GM18498 (cell line): ENCODE measurements around the gene RALGAPA1.
"Not testable (repeated sequence)": the region's sequence is repeated elsewhere in the genome, so short reads cannot be mapped to it uniquely, and the experiment has no call there.

Source experiments
- ATAC-seq: cut with Tn5 transposase; IDR thresholded peaks from one replicate; pipeline ENCODE4 v1.9.1; 2021; ENCODE audit warnings: mild to moderate bottlenecking, moderate library complexity; ENCODE audit not compliant: unreplicated experiment

Gene RALGAPA1

DNA sequence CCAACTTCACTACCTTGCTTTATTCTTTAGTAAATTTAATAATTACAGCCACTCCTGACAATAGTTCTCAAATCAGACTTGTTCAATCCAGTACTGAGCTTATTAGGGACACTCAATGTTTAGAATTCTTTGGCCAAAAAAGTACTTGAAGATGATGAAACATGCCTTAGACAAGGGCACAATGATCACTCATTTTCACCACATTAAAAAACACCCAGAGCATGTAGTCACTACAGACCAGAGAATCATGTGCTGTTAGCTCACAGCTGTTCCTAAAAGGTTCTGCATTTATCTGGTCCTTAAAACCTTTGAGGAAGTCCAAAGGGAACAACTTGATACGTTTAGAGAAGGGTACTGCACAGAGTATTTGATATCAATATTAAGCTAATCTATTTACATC is 176.4 kb downstream of the RALGAPA1 start:
- ATAC-seq: no peak

DNA sequence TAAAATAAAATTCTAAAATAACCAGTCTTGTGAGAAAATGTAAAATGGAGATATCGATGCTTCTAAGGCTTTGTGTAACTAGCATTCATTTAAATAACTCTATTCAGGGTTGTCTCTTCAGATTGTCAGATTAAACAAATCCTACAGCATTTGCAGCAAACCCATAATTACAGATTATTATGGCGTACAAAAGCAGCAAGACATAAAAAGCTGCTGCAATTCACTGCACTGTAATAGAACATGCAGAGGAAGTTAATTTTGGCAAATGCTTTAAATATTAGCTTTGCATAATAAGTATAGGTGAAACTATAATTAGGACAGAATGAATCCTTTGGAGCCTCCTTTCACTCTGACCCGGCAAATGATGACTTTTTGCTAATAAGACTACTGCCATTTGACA is 176.8 kb downstream of the RALGAPA1 start:
- ATAC-seq: no peak

- ATAC-seq: no peak
Observed at GRCh38 chr14:35631071-35631805, 177.9 kb downstream of the RALGAPA1 start.

- no peak for ATAC-seq
Observed at GRCh38 chr14:35628989-35629388, 180.1 kb downstream of the RALGAPA1 start.

DNA sequence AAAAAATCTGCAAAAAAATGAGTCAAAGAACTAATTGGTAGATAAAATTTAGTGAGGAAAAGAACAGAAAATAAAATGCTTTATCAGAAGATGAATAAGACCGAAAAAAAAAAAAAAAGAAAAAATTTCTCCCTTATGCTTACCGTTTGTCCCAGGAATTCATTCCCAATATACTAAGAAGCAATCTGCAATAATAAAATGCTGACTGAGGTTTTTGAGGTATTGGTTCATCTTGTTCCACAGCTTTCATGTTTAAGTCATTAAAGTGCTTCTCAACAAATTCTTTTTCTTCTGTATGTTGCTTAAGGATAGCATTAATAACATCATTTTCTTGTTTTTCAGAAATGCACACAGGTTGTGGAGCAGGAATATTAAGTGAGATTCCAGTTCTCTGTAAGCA is 182.1 kb downstream of the RALGAPA1 start:
- not testable (repeated sequence) for ATAC-seq

GRCh38 chr14:35621996-35622395 is 187.1 kb downstream of the RALGAPA1 start:
- not testable (repeated sequence) for ATAC-seq

DNA sequence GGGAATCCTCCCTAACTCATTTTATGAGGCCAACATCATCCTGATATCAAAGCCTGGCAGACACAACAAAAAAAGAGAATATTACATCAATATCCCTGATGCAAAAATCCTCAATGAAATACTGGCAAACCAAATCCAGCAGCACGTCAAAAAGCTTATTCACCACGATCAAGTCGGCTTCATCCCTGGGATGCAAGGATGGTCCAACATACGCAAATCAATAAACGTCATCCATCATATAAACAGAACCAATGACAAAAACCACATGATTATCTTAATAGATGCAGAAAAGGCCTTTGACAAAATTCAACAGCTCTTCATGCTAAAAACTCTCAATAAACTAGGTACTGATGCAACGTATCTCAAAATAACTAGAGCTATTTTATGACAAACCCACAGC is 189.1 kb downstream of the RALGAPA1 start:
- not testable (repeated sequence) for ATAC-seq

- ATAC-seq: not testable (repeated sequence)
Observed at GRCh38 chr14:35619461-35619860, 189.6 kb downstream of the RALGAPA1 start.

DNA sequence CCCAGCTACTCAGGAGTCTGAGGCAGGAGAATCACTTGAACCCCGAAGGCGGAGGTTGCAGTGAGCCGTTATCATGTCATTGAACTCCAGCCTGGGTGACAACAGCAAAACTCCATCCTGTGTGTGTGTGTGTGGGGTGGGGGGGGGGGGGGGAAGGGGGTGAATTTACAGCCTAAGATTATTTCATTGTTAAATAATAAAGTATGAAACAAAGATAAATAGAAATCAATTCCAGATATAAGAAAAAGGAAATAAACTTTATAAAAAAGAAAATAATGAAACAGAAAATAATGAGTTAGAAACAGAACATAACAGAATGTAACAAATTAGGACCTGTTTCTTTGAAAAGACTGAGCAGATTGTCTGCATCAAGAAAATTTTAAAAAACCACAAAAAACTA is 191.6 kb downstream of the RALGAPA1 start:
- no peak for ATAC-seq

DNA sequence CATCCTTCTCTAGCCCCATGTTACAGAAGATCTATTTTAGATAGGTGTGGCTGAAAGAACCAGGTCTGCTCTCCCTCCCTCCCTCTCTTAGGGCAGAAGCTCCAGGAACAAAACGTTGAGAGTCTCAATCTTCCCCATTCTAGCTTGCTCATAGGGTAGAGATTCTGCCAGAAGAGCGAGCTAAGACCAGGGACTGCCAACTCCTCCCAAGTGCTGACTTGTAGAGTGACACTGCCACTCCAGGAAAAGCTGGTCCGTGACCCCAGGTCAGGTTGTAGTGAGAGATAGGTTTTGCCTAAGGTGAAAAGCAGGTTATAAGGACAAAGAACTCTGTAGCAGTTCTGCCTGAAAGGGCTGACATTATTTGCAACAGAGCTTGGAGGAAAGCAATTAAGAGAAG is 201.7 kb downstream of the RALGAPA1 start:
- ATAC-seq: no peak

- no peak for ATAC-seq
Observed at GRCh38 chr14:35600253-35600652, 208.8 kb downstream of the RALGAPA1 start.

DNA sequence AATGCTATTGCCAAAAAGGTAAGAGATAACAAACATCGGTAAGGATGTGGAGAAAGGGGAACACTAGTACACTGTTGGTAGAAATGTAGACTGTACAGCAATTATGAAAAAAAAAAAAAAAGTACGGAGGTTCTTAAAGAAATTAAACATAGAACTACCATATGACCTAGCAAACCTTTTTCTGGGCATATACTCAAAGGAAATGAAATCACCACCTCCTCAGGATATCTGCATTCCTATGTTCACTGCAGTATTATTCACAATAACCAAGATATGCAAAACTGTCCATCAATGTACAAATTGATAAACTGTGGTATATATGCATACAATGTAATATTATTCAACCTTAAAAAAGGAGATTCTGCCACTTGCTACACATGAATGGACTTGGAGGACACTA is 214.5 kb downstream of the RALGAPA1 start:
- no peak for ATAC-seq

DNA sequence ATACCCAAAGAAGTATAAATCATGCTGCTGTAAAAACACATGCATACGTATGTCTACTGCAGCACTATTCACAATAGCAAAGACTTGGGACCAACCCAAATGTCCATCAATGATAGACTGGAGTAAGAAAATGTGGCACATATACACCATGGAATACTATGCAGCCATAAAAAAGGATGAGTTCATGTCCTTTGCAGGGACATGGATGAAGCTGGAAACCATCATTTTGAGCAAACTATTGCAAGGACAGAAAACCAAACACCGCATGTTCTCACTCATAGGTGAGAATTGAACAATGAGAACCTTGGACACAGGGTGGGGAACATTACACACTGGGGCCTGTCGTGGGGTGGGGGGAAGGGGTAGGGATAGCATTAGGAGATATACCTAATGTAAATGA is 221.7 kb downstream of the RALGAPA1 start:
- not testable (repeated sequence) for ATAC-seq

GRCh38 chr14:35578639-35579038 is 230.5 kb downstream of the RALGAPA1 start:
- ATAC-seq: no peak

- no peak for ATAC-seq
Observed at GRCh38 chr14:35578135-35578534, 231.0 kb downstream of the RALGAPA1 start.

GRCh38 chr14:35576856-35577255 is 232.2 kb downstream of the RALGAPA1 start:
- no peak for ATAC-seq

- ATAC-seq: no peak
Observed at GRCh38 chr14:35576260-35576659, 232.8 kb downstream of the RALGAPA1 start.

DNA sequence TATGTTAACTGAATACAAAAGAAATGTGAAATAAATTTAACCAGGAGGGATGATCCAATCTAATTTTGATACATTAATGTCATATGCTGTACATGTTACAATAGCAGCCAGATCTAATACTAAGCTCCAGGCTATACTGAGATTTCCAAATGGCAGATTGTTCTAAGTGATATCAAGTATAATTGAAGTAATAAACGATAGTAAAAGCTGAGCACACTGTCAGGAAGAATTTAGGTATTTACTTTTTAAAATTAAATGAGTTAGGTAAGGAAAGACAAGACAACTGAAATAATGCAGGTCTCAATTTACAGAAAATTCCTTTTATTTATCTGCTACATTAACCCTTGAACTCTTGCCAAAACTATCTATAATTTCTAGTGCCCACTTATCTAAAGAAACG is 235.2 kb downstream of the RALGAPA1 start:
- no peak for ATAC-seq

DNA sequence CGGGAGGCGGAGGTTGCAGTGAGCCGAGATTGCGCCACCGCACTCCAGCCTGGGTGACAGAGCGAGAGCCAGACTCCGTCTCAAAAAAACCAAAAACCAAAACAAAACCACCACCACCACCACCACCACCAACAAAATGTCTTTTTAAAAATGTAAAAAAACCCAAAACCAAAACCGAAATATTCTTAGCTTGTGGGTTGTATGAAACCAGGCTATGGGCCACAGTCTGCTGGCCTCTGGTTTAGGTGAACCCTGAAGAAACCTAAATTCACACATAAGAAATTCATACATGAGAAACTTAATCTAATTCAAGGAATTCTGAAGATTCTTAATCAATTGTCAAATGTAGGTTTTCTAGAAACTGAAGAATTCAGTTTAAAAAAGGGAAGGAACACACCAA is 237.5 kb downstream of the RALGAPA1 start:
- ATAC-seq: no peak

DNA sequence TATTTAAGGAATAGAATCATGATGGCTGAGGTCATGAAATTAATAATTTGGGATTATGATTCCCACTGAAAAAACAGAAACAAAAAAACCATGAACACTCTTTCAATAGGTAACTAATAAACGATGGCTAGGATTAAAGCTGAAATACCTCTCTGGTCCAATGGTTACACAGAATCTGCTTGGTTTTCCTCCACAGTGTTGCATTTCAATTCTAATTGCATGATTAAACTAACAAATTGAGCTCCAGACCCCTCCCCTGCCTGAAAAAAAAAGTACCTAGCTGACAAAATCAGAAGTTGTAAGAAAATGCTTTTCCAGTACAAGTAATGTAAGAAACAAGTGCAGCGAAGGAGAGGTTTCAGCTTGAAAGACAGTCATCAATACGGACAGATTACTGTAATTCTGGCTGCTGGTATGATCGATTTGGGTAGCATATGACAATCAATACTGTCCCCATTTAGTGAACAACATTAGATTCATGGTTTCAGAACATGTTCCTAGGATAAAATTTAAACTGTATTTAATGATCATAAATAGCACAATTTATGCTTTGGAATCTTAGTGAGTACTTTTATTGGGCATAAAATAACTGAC is 243.1 kb downstream of the RALGAPA1 start:
- ATAC-seq: no peak

GRCh38 chr14:35558680-35559079 is 250.4 kb downstream of the RALGAPA1 start:
- ATAC-seq: no peak

- no peak for ATAC-seq
Observed at GRCh38 chr14:35557221-35557747, 251.8 kb downstream of the RALGAPA1 start.
